Measurements from ENCODE around the gene CUL9.

Gene CUL9

DNA sequence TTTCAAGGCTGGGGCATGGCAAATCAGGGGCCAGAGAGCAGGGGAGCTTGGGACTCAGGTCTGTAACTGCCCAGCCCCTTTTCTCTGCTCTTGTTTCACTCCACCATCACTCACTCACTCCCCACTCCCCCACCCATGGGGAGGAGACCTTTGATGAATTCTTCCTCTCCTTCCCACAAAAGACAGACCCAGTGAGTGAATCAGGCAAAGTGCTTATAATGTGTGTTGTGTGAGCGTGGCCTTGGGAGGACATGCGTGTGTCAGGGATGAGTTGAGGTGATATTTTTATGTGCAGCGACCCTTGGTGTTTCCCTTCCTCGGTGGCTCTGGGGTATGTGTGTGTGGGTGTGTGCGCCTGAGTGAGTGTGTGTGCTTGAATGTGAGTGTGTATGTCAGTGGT, 1.0 kb upstream of the CUL9 start:
- H3K36me3 ChIP-seq: peaks cover 59% of the 10 kb centered on the region
- H3K9ac ChIP-seq: no peak overlapping the region
- no peak overlapping the region for H3K4me3 ChIP-seq
- peak overlapping the region; percentile 97 for H3K4me2 ChIP-seq
- no peak overlapping the region for H3K27ac ChIP-seq
- H3K4me1 ChIP-seq: peaks cover 40% of the 10 kb centered on the region
- H3K27me3 ChIP-seq: no peaks in the 10 kb centered on the region
- peaks cover 9% of the 10 kb centered on the region for H4K20me1 ChIP-seq
- no peak for TF ChIP-seq Cebpa-rat (IDR thresholded peaks at IDR 0.05)
- no peaks in the 10 kb centered on the region for H3K9me3 ChIP-seq

DNA sequence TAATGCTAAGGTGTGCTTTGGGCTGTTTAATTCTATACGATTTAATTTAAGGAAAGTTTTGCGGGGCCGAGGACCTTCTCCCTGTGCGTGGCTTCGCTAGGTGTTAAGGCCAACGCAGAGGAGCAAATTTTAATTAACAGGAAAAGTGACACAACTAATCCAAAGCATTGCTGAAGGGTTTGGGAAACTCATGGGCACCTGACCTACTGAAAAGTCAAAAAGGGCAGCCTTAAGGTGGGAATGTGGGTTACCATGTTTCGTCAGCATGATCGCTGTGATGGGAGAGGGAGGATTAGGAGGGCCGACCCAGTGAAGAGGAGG, 415 bp upstream of the CUL9 start:
- Histone ChIP-seq H3K36me3 (peaks cover 59% of the 10 kb centered on the region), H3K4me2 (peak overlapping the region; percentile 97), H3K4me3 (peak overlapping the region; percentile 82), H3K9me3 (no peaks in the 10 kb centered on the region), H3K27ac (peak overlapping the region; percentile 67), H3K9ac (peak overlapping the region; percentile 84), H4K20me1 (peaks cover 3% of the 10 kb centered on the region), H3K27me3 (no peaks in the 10 kb centered on the region), H3K4me1 (peaks cover 40% of the 10 kb centered on the region)
- TF ChIP-seq Cebpa-rat (IDR thresholded peaks at IDR 0.05): no peak

DNA sequence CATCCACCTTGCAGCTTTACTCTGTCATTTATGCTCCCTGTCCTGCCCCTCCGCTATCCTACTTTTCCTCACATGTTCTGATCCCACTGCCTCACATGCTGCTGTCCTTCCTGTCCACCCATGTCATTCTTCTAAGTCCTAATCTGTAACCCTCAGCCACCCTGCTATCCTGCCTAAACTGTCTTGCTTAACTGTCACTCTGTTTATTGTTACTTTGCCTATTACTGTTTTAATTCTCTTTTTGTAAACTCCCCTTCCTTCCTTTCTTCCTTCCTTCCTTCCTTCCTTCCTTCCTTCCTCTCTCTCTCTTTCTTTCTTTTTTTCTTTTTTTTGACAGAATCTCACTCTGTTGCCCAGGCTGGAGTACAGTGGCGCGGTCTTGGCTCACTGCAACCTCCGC, 1.4 kb downstream of the CUL9 start:
- peaks cover 40% of the 10 kb centered on the region for H3K4me1 ChIP-seq
- H3K36me3 ChIP-seq: peaks cover 59% of the 10 kb centered on the region
- no peak for TF ChIP-seq Cebpa-rat (IDR thresholded peaks at IDR 0.05)
- no peaks in the 10 kb centered on the region; the same call in 1 of the 2 replicates for H3K9me3 ChIP-seq
- peak overlapping the region; percentile 97 for H3K4me2 ChIP-seq
- peak overlapping the region; percentile 82; the same call in 1 of the 2 replicates for H3K4me3 ChIP-seq
- no peaks in the 10 kb centered on the region for H3K27me3 ChIP-seq
- H3K27ac ChIP-seq: 0 out of 2 replicates have a peak overlapping the region, but pooled peaks have one; percentile 67
- H3K9ac ChIP-seq: peak overlapping the region; percentile 84
- no peaks in the 10 kb centered on the region for H4K20me1 ChIP-seq

DNA sequence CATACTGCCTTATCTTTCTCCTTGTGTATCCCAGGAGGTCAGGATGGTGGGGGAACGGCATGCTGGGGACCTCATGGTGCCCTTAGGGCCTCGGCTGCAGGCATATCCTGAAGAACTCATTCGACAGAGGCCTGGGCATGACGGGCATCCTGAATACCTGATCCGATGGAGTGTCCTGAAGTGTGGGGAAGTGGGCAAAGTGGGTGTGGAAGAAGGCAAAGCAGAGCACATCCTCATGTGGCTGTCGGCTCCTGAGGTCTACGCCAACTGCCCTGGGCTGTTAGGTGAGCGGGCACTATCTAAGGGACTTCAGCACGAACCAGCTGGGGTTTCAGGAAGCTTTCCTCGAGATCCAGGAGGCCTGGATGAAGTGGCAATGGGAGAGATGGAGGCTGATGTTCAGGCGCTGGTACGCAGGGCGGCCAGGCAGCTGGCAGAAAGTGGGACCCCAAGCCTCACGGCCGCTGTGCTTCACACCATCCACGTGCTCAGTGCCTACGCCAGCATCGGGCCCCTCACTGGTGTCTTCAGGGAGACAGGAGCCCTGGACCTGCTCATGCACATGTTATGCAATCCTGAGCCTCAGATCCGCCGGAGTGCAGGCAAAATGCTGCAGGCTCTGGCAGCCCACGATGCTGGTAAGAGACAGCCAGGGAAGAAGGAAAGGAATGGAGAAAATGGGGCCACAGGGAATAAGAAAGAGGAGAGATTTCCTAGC, 2.4 kb downstream of the CUL9 start:
- Histone ChIP-seq H3K4me3 (no peak overlapping the region), H3K4me1 (peaks cover 40% of the 10 kb centered on the region), H3K27me3 (no peaks in the 10 kb centered on the region), H3K4me2 (peak overlapping the region; percentile 97; the same call in 1 of the 2 replicates), H3K9ac (no peak overlapping the region), H3K27ac (no peak overlapping the region), H3K9me3 (no peaks in the 10 kb centered on the region; the same call in 1 of the 2 replicates), H4K20me1 (no peaks in the 10 kb centered on the region), H3K36me3 (peaks cover 56% of the 10 kb centered on the region)
- no peak for TF ChIP-seq Cebpa-rat (IDR thresholded peaks at IDR 0.05)

DNA sequence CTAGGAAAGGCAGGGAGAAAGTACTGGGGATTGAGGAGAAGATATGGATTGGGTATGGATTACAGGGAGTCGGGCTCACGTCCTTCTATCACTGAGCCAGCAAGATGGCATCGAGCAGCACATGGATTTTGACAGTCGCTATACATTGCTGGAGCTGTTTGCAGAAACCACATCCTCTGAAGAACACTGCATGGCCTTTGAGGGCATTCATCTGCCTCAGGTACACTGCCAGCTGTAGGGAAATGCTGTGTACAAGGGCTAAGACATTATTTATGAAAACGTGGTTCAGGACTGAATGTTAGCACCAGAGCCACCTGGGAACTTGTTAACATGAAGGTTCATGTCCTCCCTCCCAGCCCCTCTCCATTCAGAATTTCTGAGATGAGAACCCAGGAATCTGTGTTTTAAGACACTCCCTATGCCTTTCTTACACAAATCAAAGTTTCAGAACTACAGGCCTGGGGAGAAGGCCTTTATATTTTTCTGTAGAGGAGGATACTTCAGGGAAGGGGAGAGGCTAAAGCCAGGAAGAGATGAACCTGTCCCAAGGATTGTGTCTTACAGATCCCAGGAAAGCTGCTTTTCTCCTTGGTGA, 3.5 kb downstream of the CUL9 start:
- peaks cover 53% of the 10 kb centered on the region for H3K36me3 ChIP-seq
- TF ChIP-seq Cebpa-rat (IDR thresholded peaks at IDR 0.05): no peak

DNA sequence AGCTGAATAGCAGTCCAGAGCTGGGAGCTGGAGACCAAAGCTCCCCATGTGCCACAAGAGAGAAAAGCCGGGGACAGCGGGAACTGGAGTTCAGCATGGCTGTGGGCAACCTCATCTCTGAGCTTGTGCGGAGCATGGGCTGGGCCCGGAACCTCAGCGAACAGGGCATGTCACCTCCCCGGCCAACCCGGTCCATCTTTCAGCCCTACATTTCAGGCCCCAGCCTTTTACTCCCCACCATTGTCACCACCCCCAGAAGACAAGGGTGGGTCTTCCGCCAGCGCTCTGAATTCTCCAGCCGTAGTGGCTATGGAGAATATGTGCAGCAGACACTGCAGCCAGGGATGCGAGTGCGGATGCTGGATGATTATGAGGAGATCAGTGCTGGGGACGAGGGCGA, 4.0 kb downstream of the CUL9 start:
- Histone ChIP-seq H4K20me1 (no peaks in the 10 kb centered on the region), H3K36me3 (peaks cover 53% of the 10 kb centered on the region)

More for the DNA sequence above, 3.5 kb downstream of the CUL9 start:
- H3K9me3 ChIP-seq: no peaks in the 10 kb centered on the region; the same call in 1 of the 2 replicates
- no peak overlapping the region for H3K27ac ChIP-seq
- peaks cover 40% of the 10 kb centered on the region for H3K4me1 ChIP-seq
- H3K9ac ChIP-seq: no peak overlapping the region
- no peaks in the 10 kb centered on the region for H3K27me3 ChIP-seq
- H3K4me2 ChIP-seq: no peak overlapping the region
- H4K20me1 ChIP-seq: no peaks in the 10 kb centered on the region
- H3K4me3 ChIP-seq: no peak overlapping the region

DNA sequence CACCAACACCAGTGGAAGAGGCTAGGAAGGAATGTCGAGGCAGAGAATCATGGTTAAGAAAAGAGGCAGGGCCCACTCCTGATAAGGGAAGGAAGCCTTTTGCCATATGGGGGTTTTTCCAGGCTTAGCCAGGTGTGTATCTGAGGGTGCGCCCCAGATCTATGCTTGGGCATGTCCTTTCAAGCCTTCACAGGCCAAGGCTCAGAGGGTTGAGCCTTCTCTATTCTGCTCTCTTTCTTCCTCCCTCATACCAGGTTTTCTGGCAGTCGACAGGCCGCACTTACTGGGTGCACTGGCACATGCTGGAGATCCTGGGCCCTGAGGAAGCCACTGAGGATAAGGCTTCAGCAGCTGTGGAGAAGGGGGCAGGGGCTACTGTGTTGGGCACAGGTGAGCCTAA, 4.7 kb downstream of the CUL9 start:
- Histone ChIP-seq H3K4me3 (no peak overlapping the region), H3K27ac (no peak overlapping the region), H4K20me1 (no peaks in the 10 kb centered on the region), H3K9me3 (no peaks in the 10 kb centered on the region; the same call in 1 of the 2 replicates), H3K27me3 (no peaks in the 10 kb centered on the region), H3K4me2 (no peak overlapping the region), H3K4me1 (peaks cover 28% of the 10 kb centered on the region), H3K36me3 (peaks cover 53% of the 10 kb centered on the region), H3K9ac (no peak overlapping the region)
- TF ChIP-seq Cebpa-rat (IDR thresholded peaks at IDR 0.05): no peak

More for the DNA sequence above, 4.0 kb downstream of the CUL9 start:
- Histone ChIP-seq H3K4me3 (no peak overlapping the region), H3K4me1 (peaks cover 35% of the 10 kb centered on the region), H3K27ac (no peak overlapping the region), H3K9me3 (no peaks in the 10 kb centered on the region; the same call in 1 of the 2 replicates), H3K9ac (no peak overlapping the region), H3K27me3 (no peaks in the 10 kb centered on the region), H3K4me2 (no peak overlapping the region)
- TF ChIP-seq Cebpa-rat (IDR thresholded peaks at IDR 0.05): no peak

DNA sequence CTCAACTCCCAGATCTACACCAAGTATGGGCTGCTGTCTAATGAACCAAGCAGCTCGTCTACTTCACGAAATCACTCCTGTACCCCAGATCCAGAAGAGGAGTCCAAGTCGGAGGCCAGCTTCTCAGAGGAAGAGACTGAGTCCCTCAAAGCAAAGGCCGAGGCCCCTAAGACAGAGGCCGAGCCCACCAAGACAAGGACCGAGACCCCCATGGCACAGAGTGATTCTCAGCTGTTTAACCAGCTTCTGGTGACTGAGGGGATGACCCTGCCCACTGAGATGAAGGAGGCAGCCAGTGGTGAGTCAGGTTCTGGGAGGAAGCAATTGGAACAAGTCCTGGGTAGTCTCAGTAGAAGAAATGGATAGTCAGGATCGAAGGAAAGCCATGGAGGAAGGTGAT, 5.8 kb downstream of the CUL9 start:
- no peak for TF ChIP-seq Cebpa-rat (IDR thresholded peaks at IDR 0.05)
- no peaks in the 10 kb centered on the region; the same call in 1 of the 2 replicates for H3K9me3 ChIP-seq
- no peak overlapping the region for H3K4me3 ChIP-seq
- no peak overlapping the region for H3K4me2 ChIP-seq
- no peak overlapping the region for H3K9ac ChIP-seq
- peaks cover 22% of the 10 kb centered on the region for H3K4me1 ChIP-seq
- H3K27me3 ChIP-seq: no peaks in the 10 kb centered on the region
- peaks cover 63% of the 10 kb centered on the region for H3K36me3 ChIP-seq
- no peak overlapping the region for H3K27ac ChIP-seq
- no peaks in the 10 kb centered on the region for H4K20me1 ChIP-seq

DNA sequence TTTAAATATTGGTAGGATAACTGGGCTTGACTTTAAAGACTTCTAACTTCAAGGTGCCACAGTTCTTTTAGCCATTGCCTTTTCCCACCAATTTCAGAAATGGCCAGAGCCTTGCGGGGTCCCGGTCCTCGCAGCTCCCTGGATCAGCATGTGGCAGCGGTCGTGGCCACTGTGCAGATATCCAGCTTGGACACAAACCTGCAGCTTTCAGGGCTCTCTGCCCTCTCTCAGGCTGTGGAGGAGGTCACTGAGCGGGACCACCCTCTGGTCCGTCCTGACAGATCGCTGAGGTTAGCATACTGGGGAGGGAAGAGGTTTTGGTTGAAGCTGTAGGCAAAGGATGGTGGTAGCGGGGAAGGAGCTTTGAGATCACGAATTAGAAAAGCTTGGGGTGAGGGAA, 6.4 kb downstream of the CUL9 start:
- no peaks in the 10 kb centered on the region; the same call in 1 of the 2 replicates for H3K9me3 ChIP-seq
- H3K36me3 ChIP-seq: peaks cover 69% of the 10 kb centered on the region
- H3K4me1 ChIP-seq: peaks cover 16% of the 10 kb centered on the region
- no peak overlapping the region for H3K27ac ChIP-seq
- no peak overlapping the region for H3K4me2 ChIP-seq
- H3K27me3 ChIP-seq: no peaks in the 10 kb centered on the region
- no peak overlapping the region for H3K9ac ChIP-seq
- no peak overlapping the region for H3K4me3 ChIP-seq
- TF ChIP-seq Cebpa-rat (IDR thresholded peaks at IDR 0.05): no peak
- no peaks in the 10 kb centered on the region for H4K20me1 ChIP-seq

DNA sequence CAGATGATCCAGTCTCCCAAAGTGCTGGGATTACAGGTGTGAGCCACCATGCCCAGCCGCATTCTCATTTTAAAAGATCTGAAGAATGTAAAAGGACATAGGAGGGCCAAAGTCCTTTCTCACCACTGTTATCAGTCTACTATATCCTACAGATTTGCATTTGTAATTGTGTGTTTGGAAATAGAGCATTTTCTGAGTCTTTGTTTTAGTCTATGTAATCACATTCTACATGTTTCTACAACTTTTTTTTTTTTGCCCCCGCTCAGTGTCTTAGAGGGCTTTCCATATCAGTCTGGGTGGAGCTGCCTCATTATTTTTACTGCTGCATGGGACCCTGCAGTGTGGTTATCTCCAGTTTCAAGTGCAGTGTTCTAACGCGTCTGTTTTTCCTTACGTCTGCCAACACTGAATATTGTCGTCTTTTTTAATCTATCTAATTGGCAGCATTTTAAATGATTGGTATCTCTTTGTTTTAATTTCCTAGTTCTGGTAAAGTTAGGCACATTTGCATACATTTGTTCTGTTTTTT, 7.8 kb downstream of the CUL9 start:
- Histone ChIP-seq H3K4me2 (no peak overlapping the region), H3K4me3 (no peak overlapping the region), H3K27ac (no peak overlapping the region), H4K20me1 (no peaks in the 10 kb centered on the region), H3K27me3 (no peaks in the 10 kb centered on the region), H3K9ac (no peak overlapping the region), H3K9me3 (no peaks in the 10 kb centered on the region; the same call in 1 of the 2 replicates), H3K4me1 (peaks cover 2% of the 10 kb centered on the region; the same call in 1 of the 2 replicates), H3K36me3 (peaks cover 76% of the 10 kb centered on the region)
- no peak for TF ChIP-seq Cebpa-rat (IDR thresholded peaks at IDR 0.05)

Measured in BLaER1 (cell line).